Kidney (tissue), 14 donors: ENCODE data around the gene WWOX. TPM values are rescaled to one million over a fixed set of nuclear protein-coding genes. Genes with fewer than 3 reads are reported as not detected.

ENCODE experiments used
- DNase-seq, 5 donors: peaks; one replicate each; pipeline ENCODE4 v3.0.0-alpha.2; 2013 to 2020
- FAIRE-seq: peaks from 2 replicates; lab custom pipeline; 2012; peaks lifted over from hg19 to GRCh38; lab: Jason Lieb, UNC
- H3K27ac ChIP-seq, 2 donors: one replicate each; pipeline ENCODE4 v1.7.0; 2013; ENCODE audit warnings: low read depth in 2 of 2, low read length in 2 of 2, inconsistent platforms in 1 of 2
- H3K27me3 ChIP-seq: one replicate; pipeline ENCODE4 v1.7.1; 2013; ENCODE audit warnings: low read length, inconsistent platforms; ENCODE audit not compliant: control insufficient read depth, insufficient read depth
- H3K36me3 ChIP-seq, 3 donors: one replicate each; pipeline versions ENCODE4 v1.7.0 to v1.7.1; 2013; ENCODE audit warnings: low read length in 3 of 3, control low read depth in 1 of 3, inconsistent platforms in 1 of 3; ENCODE audit not compliant: insufficient read depth in 3 of 3, control insufficient read depth in 2 of 3
- H3K4me1 ChIP-seq, 3 donors: one replicate each; pipeline versions ENCODE4 v1.7.0 to v1.7.1; 2013; ENCODE audit warnings: low read length in 3 of 3, inconsistent platforms in 1 of 3, low read depth in 1 of 3; ENCODE audit not compliant: control insufficient read depth in 2 of 3, insufficient read depth in 2 of 3
- H3K4me3 ChIP-seq, 3 donors: one replicate each; pipeline versions ENCODE4 v1.7.0 to v1.8.1; 2013; ENCODE audit warnings: low read length in 3 of 3, control low read depth in 1 of 3, inconsistent platforms in 1 of 3
- H3K9ac ChIP-seq, 3 donors: one replicate each; pipeline versions ENCODE4 v1.7.0 to v1.7.1; 2013; ENCODE audit warnings: low read length in 3 of 3, control low read depth in 1 of 3, inconsistent platforms in 1 of 3
- H3K9me3 ChIP-seq, 3 donors: one replicate each; pipeline versions ENCODE4 v1.7.0 to v1.7.1; 2013; ENCODE audit warnings: low read length in 3 of 3, control low read depth in 1 of 3, inconsistent platforms in 1 of 3; ENCODE audit not compliant: control insufficient read depth in 2 of 3, insufficient read depth in 1 of 3
- intact Hi-C: fragments of 100-400 bp; cut with DNase I; formaldehyde crosslinking; loops from one replicate; pipeline ENCODE4 v1.11.1; 2022
- polyA plus RNA-seq: library from polyadenylated mRNA; stranded (reverse); fragments of 350-450 nt; fragmentation: Illumina TruSeq; extraction: RNeasy Lipid Tissue Mini Kit (QIAGEN cat#74804); gene quantifications from one replicate; pipeline ENCODE4 v1.2.3, GENCODE V29; 2014; ENCODE audit warnings: low read depth, low replicate concordance; ENCODE audit not compliant: insufficient read depth
- total RNA-seq: library from RNA; stranded (reverse); fragmentation: NEBNext Ultra II Directional; extraction: Animal tissue kit (Norgen Biotek cat#: 25700); gene quantifications from one replicate; pipeline ENCODE4 v1.2.1, GENCODE V29; 2021
- TF ChIP-seq, protein P1 (sequence below): IDR thresholded peaks from 3 replicates; pipeline ENCODE4 v1.5.1; 2012; ENCODE audit warnings: mild to moderate bottlenecking, moderate library complexity, borderline replicate concordance; ENCODE audit not compliant: insufficient read depth; ENCODE audit errors: extremely low read depth
- donor health status: control.
- donor health status: control.
- donor health status: control.
- donor health status: control.
- donor health status: control.
- donor health status: DM: yes; HTN: yes; CAD: no.
- donor health status: Normal renal cell carcinoma (clear cell type).

The WWOX gene
- total and polyA plus RNA-seq, 2 donors from 2014 or later = 22.5 to 30.3 TPM

DNA sequence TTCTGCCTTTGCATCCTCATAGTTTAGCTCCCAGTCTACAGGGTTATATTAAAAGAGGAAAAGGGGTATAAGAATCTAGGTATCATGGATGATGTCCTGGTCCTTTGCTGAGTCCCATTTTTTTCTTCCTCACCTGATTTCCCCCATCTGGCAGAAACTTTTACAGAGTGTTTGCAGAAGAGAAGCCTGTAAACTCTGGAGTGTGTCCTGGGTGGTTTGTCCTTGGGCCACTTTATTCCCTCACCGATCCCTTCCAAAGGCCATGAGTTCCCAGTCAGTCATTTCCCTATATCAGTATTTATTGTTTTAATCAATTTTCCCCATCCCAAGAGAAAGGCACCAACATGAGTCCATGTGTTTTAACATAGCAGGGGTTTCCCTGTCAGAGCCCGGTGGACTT is 638.2 kb downstream of the WWOX start:
- FAIRE-seq = no peak
- H3K4me3 ChIP-seq = no peak overlapping the region
- H3K9ac ChIP-seq = no peak overlapping the region
- no peak overlapping the region for H3K27ac ChIP-seq
- H3K27me3 ChIP-seq = no peaks in the 10 kb centered on the region
- intact Hi-C loops = no loop called here
- H3K4me1 ChIP-seq = no peaks in the 10 kb centered on the region
- no peaks in the 10 kb centered on the region for H3K36me3 ChIP-seq
- no peak for DNase-seq
- TF ChIP-seq, protein P1, sequence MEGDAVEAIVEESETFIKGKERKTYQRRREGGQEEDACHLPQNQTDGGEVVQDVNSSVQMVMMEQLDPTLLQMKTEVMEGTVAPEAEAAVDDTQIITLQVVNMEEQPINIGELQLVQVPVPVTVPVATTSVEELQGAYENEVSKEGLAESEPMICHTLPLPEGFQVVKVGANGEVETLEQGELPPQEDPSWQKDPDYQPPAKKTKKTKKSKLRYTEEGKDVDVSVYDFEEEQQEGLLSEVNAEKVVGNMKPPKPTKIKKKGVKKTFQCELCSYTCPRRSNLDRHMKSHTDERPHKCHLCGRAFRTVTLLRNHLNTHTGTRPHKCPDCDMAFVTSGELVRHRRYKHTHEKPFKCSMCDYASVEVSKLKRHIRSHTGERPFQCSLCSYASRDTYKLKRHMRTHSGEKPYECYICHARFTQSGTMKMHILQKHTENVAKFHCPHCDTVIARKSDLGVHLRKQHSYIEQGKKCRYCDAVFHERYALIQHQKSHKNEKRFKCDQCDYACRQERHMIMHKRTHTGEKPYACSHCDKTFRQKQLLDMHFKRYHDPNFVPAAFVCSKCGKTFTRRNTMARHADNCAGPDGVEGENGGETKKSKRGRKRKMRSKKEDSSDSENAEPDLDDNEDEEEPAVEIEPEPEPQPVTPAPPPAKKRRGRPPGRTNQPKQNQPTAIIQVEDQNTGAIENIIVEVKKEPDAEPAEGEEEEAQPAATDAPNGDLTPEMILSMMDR = no peak
- no peaks in the 10 kb centered on the region for H3K9me3 ChIP-seq

DNA sequence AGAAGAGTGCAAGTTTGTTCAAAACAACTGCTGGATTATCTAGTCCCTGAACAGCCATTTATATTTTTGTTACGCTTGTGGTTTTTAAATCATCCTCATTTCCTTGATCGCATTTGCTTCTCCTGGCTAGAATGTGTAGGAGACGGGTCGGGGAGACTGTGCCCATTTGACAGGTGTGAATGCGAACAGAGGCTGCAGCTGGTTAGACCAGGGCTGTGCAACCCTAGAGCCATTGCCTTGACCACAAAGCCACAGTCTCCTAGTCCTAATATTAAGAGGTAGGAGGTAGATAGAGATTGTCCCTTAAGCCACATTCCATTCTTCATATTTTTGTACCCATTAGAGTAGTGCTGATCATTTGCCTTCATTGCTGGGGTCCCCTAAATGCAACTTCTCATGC is 639.1 kb downstream of the WWOX start:
- intact Hi-C loops = no loop called here
- no peaks in the 10 kb centered on the region for H3K4me1 ChIP-seq
- FAIRE-seq (no peak), DNase-seq (no peak)
- TF ChIP-seq, protein P1 = no peak
- H3K9me3 ChIP-seq = no peaks in the 10 kb centered on the region
- no peak overlapping the region for H3K4me3 ChIP-seq
- no peaks in the 10 kb centered on the region for H3K36me3 ChIP-seq
- no peak overlapping the region for H3K27ac ChIP-seq
- H3K9ac ChIP-seq = no peak overlapping the region
- H3K27me3 ChIP-seq = no peaks in the 10 kb centered on the region

DNA sequence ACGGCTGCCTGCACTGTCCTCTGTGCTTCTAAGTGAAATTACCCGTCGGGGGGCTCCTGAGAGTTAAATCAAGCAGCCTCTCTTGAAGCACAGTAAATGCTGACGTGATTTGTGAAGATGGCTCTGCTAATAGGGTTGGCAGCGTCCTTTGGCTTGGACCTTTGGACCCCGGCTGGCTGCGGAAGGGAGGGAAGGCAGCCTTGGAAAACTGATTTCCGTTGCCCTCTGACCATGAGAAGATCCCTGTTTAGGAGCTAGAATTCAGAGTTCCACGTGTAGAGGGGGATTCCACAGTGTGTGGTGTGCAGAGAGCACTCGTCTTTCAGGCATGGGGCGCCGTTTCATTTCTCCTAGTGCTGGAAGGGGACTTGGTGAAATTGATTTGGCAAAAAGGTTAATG is 640.8 kb downstream of the WWOX start:
- no peaks in the 10 kb centered on the region for H3K27me3 ChIP-seq
- H3K27ac ChIP-seq = no peak overlapping the region
- intact Hi-C loops = no loop called here
- H3K9ac ChIP-seq = no peak overlapping the region
- H3K36me3 ChIP-seq = no peaks in the 10 kb centered on the region
- H3K4me1 ChIP-seq = no peaks in the 10 kb centered on the region
- TF ChIP-seq, protein P1 = no peak
- peak overlapping the region in 2 of 3 donors; percentile 10 to 22 for H3K4me3 ChIP-seq
- FAIRE-seq = no peak
- peak in 2 of 5 donors; percentile 19 to 38 for DNase-seq
- H3K9me3 ChIP-seq = no peaks in the 10 kb centered on the region

DNA sequence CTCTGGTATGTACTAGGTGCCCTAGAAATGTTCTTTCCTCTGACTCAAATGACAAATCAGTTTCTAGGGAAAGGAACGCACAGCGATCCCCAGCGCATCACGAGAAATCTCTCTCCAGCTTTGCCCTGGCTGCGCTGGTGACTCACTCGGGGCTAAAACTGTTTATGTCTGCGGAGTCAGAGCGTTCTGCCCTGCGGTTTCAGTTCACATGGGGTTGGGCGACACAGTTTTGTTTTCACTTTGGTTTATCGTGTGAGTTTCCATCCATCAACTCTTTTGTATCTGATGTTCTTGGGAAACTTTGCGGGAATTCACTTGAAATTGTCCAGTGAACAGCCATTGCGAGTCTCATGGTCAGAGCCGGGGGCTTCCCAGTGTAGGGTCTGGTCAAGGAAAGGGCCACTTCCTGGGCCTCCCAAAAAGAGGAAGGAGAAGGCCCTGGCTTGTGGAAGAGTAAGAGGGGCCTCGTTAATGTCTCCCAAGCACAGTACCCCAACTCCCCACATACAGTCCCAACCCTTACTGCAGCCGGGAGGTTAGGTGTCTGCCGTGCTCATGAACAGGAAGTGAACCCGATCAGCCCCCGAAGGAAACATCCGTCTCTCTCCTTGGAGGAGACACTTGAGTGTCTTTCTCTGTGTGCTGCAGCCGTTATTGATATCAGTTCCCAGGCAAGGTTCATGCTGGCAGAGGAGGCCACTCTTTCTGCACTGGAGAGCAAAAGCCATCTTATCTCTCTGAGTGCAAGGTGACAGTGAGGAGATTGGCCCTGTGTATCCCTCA is 643.2 kb downstream of the WWOX start:
- Histone ChIP-seq H3K9me3 (no peaks in the 10 kb centered on the region), H3K36me3 (no peaks in the 10 kb centered on the region), H3K27me3 (no peaks in the 10 kb centered on the region), H3K4me1 (no peaks in the 10 kb centered on the region), H3K4me3 (no peak overlapping the region), H3K27ac (no peak overlapping the region), H3K9ac (no peak overlapping the region)
- TF ChIP-seq, protein P1 = no peak
- FAIRE-seq (no peak), DNase-seq (no peak)
- intact Hi-C loops = no loop called here
